ENCODE measurements around the gene CCDC150. TPM values are rescaled to one million over a fixed set of nuclear protein-coding genes. Genes with fewer than 3 reads are reported as not detected.

CCDC150 gene
- total RNA-seq, 1 experiment from 2014 or later = 29.2 TPM

DNA sequence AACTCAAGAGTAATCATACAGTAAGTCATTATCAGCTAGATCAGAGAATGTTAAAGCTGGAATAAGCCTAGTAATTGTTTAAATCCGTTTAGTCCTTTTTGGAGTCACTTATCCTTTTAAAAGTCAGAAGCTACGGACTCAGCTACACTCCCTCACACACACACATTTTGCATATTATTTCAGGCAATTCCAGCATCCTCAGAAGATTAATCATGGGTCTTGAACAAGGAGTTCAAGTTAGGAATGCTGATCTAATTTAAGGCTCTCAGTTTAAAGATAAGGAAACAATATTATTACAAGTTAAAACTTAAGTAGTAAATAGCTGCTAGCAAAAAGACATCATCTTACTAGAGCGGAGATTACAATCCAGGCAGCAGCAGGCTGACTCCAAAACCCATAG lies 85.7 kb downstream of the CCDC150 start (continued):
- TF ChIP-seq TCF7L2 (IDR thresholded peaks at IDR 0.05; ENCODE audit: borderline replicate concordance, extremely low read depth, insufficient read depth, insufficient read length) (no peak), POLR2A (IDR thresholded peaks at IDR 0.05; ENCODE audit: borderline replicate concordance, extremely low read depth, insufficient read depth, insufficient read length) (no peak), ZFX (IDR thresholded peaks at IDR 0.05) (no peak), SP1 (IDR thresholded peaks at IDR 0.05; ENCODE audit: low read depth) (no peak)
- TF ChIP-seq, protein P1, sequence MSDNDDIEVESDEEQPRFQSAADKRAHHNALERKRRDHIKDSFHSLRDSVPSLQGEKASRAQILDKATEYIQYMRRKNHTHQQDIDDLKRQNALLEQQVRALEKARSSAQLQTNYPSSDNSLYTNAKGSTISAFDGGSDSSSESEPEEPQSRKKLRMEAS (IDR thresholded peaks at IDR 0.05) = no peak
- TF ChIP-seq, protein P2, sequence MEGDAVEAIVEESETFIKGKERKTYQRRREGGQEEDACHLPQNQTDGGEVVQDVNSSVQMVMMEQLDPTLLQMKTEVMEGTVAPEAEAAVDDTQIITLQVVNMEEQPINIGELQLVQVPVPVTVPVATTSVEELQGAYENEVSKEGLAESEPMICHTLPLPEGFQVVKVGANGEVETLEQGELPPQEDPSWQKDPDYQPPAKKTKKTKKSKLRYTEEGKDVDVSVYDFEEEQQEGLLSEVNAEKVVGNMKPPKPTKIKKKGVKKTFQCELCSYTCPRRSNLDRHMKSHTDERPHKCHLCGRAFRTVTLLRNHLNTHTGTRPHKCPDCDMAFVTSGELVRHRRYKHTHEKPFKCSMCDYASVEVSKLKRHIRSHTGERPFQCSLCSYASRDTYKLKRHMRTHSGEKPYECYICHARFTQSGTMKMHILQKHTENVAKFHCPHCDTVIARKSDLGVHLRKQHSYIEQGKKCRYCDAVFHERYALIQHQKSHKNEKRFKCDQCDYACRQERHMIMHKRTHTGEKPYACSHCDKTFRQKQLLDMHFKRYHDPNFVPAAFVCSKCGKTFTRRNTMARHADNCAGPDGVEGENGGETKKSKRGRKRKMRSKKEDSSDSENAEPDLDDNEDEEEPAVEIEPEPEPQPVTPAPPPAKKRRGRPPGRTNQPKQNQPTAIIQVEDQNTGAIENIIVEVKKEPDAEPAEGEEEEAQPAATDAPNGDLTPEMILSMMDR (IDR thresholded peaks at IDR 0.05 in 2 of 3, conservative IDR thresholded peaks at IDR 0.05 in 1 of 3; ENCODE audit: borderline replicate concordance in 1 of 3, insufficient read depth in 1 of 3, low read depth in 2 of 3, low read length in 2 of 3) = no peak

DNA sequence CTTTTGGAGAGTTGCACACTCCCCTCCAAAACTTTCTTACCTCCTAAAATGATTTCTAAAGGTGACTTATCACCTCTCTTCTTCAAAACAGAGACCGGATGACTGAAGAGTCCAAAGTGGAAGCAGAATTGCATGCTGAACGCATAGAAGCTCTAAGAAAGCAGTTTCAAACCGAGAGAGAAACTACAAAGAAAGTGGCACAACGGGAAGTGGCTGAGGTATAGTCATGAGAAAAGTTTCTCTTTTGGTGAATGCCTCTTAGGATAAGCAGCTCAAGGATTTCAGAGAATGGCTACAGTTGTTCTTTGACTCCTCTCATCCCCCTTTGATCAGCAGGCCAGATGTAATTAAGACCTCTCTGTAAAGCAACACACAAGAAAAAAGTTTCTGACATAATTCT lies 86.4 kb downstream of the CCDC150 start:
- ChIA-PET POLR2A (no interaction called here), RAD21 (ENCODE audit: low non-redundant PET in 1 of 2, low total read pairs in 2 of 2, uncharacterized antibody in 2 of 2, unreplicated experiment in 2 of 2) (no interaction called here), CTCF (no interaction called here)
- no peaks in the 10 kb centered on the region for H3K9me2 ChIP-seq (ENCODE audit: insufficient read depth)
- H3K27me3 ChIP-seq (ENCODE audit: insufficient read depth, low read length) = no peaks in the 10 kb centered on the region
- no TSS peak for BruUV-seq (replicated peaks)
- no peaks in the 10 kb centered on the region for H3K79me2 ChIP-seq (ENCODE audit: insufficient read depth, low read length)
- H3K4me2 ChIP-seq (ENCODE audit: low read length) = no peak overlapping the region
- H3K36me3 ChIP-seq (ENCODE audit: control insufficient read depth in 1 of 2, insufficient read depth in 2 of 2, low read length in 2 of 2) = peaks cover 2 to 8% of the 10 kb centered on the region in 2 experiments; a peak in 2 of 4 replicates
- H3K4me1 ChIP-seq (ENCODE audit: control insufficient read depth in 1 of 2, insufficient read depth in 2 of 2, low read length in 2 of 2) = no peaks in the 10 kb centered on the region
- intact Hi-C loops (cut with micrococcal nuclease) = no loop called here
- no peak for DNase-seq (ENCODE audit: low read depth, low spot score)
- ATAC-seq = no peak
- no peaks in the 10 kb centered on the region for H4K20me1 ChIP-seq (ENCODE audit: insufficient read depth)
- H3K4me3 ChIP-seq (replicated peaks in 1 of 2; ENCODE audit: low read depth in 1 of 2, low read length in 2 of 2) = no peak overlapping the region
- no peak for TF ChIP-seq SP1 (IDR thresholded peaks at IDR 0.05; ENCODE audit: low read depth)
- TF ChIP-seq ZFX (IDR thresholded peaks at IDR 0.05) = no peak
- no peak for TF ChIP-seq CBX3 (IDR thresholded peaks at IDR 0.05; ENCODE audit: low read depth)
- H3K9me3 ChIP-seq (ENCODE audit: control insufficient read depth in 1 of 2, insufficient read depth in 1 of 2, low read depth in 1 of 2, low read length in 2 of 2) = no peaks in the 10 kb centered on the region
- no peak overlapping the region for H3K9ac ChIP-seq (ENCODE audit: low read length)
- H3K27ac ChIP-seq (ENCODE audit: low read depth, low read length) = no peak overlapping the region
- no peak overlapping the region for H2AFZ ChIP-seq (ENCODE audit: low read depth, low read length, poor library complexity, severe bottlenecking)
